GM18517 (cell line): ENCODE data around the gene POLN.

Experiments used
- ATAC-seq: cut with Tn5 transposase; IDR thresholded peaks from one replicate; pipeline ENCODE4 v1.9.1; 2021; ENCODE audit warnings: mild to moderate bottlenecking, moderate library complexity; ENCODE audit not compliant: unreplicated experiment

The POLN gene

GRCh38 chr4:2062168-2062807 is 179.6 kb downstream of the POLN start:
- no peak for ATAC-seq

- no peak for ATAC-seq
These were observed 180.5 kb downstream of the POLN start for GRCh38 chr4:2061186-2062131.

- no peak for ATAC-seq
These were observed 181.2 kb downstream of the POLN start for GRCh38 chr4:2060611-2061185.

GRCh38 chr4:2059726-2060602 is 182.0 kb downstream of the POLN start:
- ATAC-seq = no peak

- no peak for ATAC-seq
These were observed 182.7 kb downstream of the POLN start, which contains the start of gene NAT8L for GRCh38 chr4:2059046-2059725. TSS of gene NAT8L (plus strand) at chr4:2059327. CDS start at chr4:2059512, 185 bp downstream.

- ATAC-seq = no peak
These were observed 183.5 kb downstream of the POLN start for GRCh38 chr4:2058264-2059045.

- ATAC-seq = no peak
These were observed 184.4 kb downstream of the POLN start for GRCh38 chr4:2057382-2058065.

GRCh38 chr4:2054217-2054616 is 187.7 kb downstream of the POLN start:
- ATAC-seq = no peak

GRCh38 chr4:2051086-2051485 is 190.8 kb downstream of the POLN start:
- no peak for ATAC-seq

- no peak for ATAC-seq
These were observed 192.1 kb downstream of the POLN start for GRCh38 chr4:2049811-2050210.

- no peak for ATAC-seq
These were observed 192.5 kb downstream of the POLN start for GRCh38 chr4:2049381-2049780.

- no peak for ATAC-seq
These were observed 193.1 kb downstream of the POLN start for GRCh38 chr4:2048831-2049230.

GRCh38 chr4:2047781-2048581 is 193.9 kb downstream of the POLN start:
- no peak for ATAC-seq

GRCh38 chr4:2047031-2047660 is 194.8 kb downstream of the POLN start:
- ATAC-seq = no peak

- no peak for ATAC-seq
These were observed 195.6 kb downstream of the POLN start for GRCh38 chr4:2046031-2046961.

- ATAC-seq = no peak
These were observed 196.4 kb downstream of the POLN start for GRCh38 chr4:2045518-2045951.
